Activated naive CD8-positive, alpha-beta T cell treated with anti-CD3 and anti-CD28 coated beads for 36 hours (primary cell): ENCODE measurements around the gene CLMN. TPM values are rescaled to one million over a fixed set of nuclear protein-coding genes. Genes with fewer than 3 reads are reported as not detected.
"Not testable (repeated sequence)": the region's sequence is repeated elsewhere in the genome, so short reads cannot be mapped to it uniquely, and the experiment has no call there.

Experiments used
- DNase-seq: peaks from one replicate; pipeline ENCODE4 v3.0.0; 2021
- H3K27ac Mint-ChIP-seq: one replicate; pipeline ENCODE4 v1.8.0; 2022; ENCODE audit warnings: mild to moderate bottlenecking, moderate library complexity, mixed read lengths
- H3K27me3 Mint-ChIP-seq: one replicate; pipeline ENCODE4 v1.8.0; 2022; ENCODE audit warnings: mild to moderate bottlenecking, mixed read lengths
- H3K36me3 Mint-ChIP-seq: one replicate; pipeline ENCODE4 v1.8.0; 2021; ENCODE audit warnings: mild to moderate bottlenecking, mixed read lengths
- H3K4me1 Mint-ChIP-seq: one replicate; pipeline ENCODE4 v1.8.0; 2021; ENCODE audit warnings: mixed read lengths
- H3K4me3 Mint-ChIP-seq: one replicate; pipeline ENCODE4 v1.8.0; 2022; ENCODE audit warnings: mild to moderate bottlenecking, moderate library complexity, mixed read lengths
- H3K9me3 Mint-ChIP-seq: one replicate; pipeline ENCODE4 v1.8.0; 2022; ENCODE audit warnings: mixed read lengths
- total RNA-seq, 2 experiments: library from RNA; stranded (reverse); gene quantifications; one replicate each; pipeline ENCODE4 v1.2.3, GENCODE V29; 2021

CLMN gene
- total RNA-seq, 2 experiments from 2014 or later, result 0.66 to 0.91 TPM

DNA sequence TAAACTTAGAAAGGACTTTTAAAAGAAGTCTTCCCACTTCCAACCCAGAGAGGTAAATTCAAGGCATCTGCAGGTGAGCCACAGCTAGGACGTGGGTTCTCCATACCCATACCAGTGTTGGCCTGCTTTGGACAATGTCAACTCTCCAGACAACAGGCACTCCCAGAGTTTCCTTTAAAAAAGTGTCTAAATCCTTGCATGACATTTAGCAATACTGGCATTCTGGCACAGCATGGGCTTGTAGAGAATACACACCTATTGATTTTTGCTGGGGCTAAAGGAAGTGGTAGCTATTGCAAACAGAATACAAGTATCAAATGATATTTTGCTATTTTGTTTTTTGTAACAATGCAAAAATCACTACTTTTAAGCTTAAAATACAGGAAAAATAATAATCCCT lies 136.6 kb downstream of the CLMN start:
- H3K4me3 Mint-ChIP-seq, result no peak overlapping the region
- DNase-seq, result no peak
- H3K27ac Mint-ChIP-seq, result no peak overlapping the region
- peaks cover 25% of the 10 kb centered on the region for H3K27me3 Mint-ChIP-seq
- peaks cover 5% of the 10 kb centered on the region for H3K36me3 Mint-ChIP-seq
- no peaks in the 10 kb centered on the region for H3K9me3 Mint-ChIP-seq
- no peaks in the 10 kb centered on the region for H3K4me1 Mint-ChIP-seq

DNA sequence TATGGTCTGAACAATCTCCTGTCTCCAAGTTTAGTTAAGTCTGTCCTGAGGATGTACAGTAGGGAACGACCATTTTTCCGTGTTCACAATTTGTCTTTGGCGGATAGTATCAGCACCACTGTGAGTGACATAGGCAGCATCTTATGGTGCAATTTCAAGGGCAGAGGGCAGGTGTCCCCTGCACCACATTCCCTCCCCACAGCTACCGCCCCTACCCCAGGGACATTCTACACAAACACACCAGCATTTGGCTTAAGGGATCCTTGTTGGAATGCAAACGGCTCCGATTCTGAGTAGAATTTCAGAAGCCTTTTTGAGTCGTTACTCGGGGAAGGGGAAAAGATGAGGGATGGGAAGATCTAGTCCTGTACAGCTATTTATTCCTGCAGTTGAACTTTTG lies 137.3 kb downstream of the CLMN start:
- H3K4me1 Mint-ChIP-seq, result no peaks in the 10 kb centered on the region
- H3K27ac Mint-ChIP-seq, result no peak overlapping the region
- peaks cover 25% of the 10 kb centered on the region for H3K27me3 Mint-ChIP-seq

DNA sequence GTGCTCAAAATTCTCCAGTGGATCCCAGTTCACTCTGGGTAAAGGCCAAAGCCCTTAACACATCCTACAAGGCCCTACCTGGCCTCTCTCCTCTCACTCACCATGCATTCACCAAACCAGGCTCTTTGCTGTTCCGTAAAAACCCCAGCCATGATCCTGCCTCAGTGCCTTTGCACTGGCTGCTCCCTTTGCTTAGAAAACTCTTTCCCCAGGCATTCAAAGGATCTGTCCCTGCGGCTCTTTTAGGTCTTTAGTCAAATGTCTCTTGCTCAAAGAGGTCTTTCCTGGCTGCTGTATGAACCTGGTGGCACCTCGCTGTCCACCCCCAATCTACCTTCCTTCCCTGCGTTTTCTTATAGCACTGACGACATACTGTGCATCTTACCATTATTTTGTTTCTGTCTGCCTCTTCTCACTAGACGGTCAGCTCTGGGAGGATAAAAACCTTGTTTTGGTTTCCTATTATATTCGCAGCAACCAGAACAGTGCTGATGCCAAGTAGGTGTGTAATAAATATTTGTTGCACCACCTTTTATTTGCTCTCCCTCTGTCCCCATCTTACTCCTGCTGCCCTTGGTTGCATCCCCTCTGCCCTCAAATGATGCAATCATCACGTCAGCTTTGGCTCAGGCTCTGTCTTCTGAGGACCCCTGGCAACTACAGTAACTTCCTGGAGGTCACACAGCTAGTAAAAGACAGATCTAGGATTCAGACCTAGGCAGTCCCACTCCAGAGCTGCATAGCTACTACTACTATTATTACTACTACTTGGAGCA lies 138.6 kb downstream of the CLMN start:
- Mint-ChIP-seq H3K9me3 (peaks cover under 1% of the 10 kb centered on the region), H3K4me3 (no peak overlapping the region), H3K27me3 (peaks cover 20% of the 10 kb centered on the region), H3K27ac (no peak overlapping the region), H3K36me3 (peaks cover 5% of the 10 kb centered on the region), H3K4me1 (no peaks in the 10 kb centered on the region)
- no peak for DNase-seq

More for the DNA sequence above, 137.3 kb downstream of the CLMN start:
- Mint-ChIP-seq H3K9me3 (no peaks in the 10 kb centered on the region), H3K4me3 (no peak overlapping the region), H3K36me3 (peaks cover 5% of the 10 kb centered on the region)
- no peak for DNase-seq

DNA sequence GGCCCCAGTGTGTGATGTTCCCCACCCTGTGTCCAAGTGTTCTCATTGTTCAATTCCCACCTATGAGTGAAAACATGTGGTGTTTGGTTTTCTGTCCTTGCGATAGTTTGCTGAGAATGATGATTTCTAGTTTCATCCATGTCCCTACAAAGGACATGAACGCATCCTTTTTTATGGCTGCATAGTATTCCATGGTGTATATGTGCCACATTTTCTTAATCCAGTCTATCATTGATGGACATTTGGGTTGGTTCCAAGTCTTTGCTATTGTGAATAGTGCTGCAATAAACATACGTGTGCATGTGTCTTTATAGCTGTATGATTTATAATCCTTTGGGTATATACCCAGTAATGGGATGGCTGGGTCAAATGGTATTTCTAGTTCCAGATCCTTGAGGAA lies 144.0 kb downstream of the CLMN start:
- H3K9me3 Mint-ChIP-seq, H3K4me1 Mint-ChIP-seq, H3K27ac Mint-ChIP-seq, H3K27me3 Mint-ChIP-seq, DNase-seq, H3K36me3 Mint-ChIP-seq, H3K4me3 Mint-ChIP-seq: not testable (repeated sequence)

DNA sequence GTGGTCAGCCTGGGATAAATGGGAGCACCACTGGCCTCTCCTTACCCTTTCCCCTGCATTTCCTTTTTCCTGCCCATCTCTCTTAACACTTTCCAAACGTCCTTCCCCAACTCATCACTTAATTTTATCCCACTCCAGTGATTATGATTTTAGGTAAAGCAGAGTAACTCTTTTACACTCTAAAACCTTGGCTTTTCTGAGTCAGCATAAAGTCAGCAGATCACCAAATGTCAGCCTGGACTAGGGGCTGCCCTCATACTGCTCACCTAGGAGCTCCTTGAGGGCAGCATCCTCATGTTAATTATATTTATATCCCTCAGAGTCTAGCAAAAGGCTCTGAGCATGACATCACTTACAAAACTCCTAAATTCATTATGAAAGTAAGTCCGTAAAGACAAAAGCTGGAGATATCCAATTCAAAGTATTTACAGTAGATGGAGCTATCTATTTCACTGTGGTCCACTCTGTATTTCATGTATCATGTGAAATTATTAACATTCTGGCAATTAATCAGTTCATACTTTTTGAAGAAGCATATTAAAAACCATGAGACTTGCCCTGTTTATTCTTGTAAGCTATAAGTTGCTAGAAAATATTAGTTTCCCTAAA lies 145.4 kb downstream of the CLMN start:
- peaks cover 2% of the 10 kb centered on the region for H3K4me1 Mint-ChIP-seq
- H3K9me3 Mint-ChIP-seq, result peaks cover 2% of the 10 kb centered on the region
- H3K4me3 Mint-ChIP-seq, result no peak overlapping the region
- H3K27ac Mint-ChIP-seq, result no peak overlapping the region
- no peaks in the 10 kb centered on the region for H3K27me3 Mint-ChIP-seq
- no peak for DNase-seq
- H3K36me3 Mint-ChIP-seq, result no peaks in the 10 kb centered on the region

DNA sequence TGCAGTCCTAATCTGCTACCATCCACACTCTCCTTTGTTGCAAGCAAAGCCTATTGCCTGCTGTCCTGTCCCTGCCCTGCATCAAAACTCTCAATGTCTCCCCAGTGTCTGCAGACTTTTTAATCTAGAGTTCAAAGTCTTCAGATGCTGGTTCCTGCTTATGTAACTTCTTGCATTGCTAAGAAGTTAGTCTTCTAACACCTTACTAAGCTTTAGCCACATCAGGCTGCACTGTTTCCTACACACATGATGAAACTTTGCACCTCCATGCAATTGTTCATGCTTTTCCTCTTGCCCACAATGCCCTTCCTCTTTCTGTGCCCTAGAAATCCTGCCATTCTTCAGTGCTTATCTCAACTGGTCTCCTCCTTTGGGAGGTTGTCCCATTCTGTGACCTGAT lies 146.2 kb downstream of the CLMN start:
- Mint-ChIP-seq H3K4me3 (no peak overlapping the region), H3K27ac (no peak overlapping the region), H3K27me3 (no peaks in the 10 kb centered on the region), H3K4me1 (peaks cover 2% of the 10 kb centered on the region), H3K36me3 (no peaks in the 10 kb centered on the region), H3K9me3 (peaks cover 2% of the 10 kb centered on the region)
- no peak for DNase-seq

DNA sequence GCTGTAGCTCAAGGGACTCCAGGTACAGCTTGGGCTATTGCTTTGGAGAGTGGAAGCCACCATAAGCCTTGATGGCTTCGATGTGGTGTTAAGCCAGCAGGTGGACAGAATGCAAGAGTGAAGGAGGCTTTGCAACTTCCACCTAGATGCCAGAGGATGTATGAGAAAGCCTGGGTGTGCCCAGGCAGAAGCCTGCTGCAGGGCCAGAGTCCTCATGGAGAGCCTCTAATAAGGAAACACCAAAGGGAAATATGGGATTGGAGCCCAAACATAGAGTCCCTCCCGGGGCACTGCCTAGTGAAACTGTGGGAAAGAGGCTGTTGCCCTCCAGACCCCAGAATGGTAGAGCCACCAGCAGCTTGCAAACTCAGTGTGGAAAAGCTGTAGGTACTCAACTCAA lies 152.5 kb downstream of the CLMN start:
- no peak for DNase-seq
- H3K36me3 Mint-ChIP-seq, result peaks cover 19% of the 10 kb centered on the region
- H3K4me3 Mint-ChIP-seq, result no peak overlapping the region
- H3K4me1 Mint-ChIP-seq, result no peaks in the 10 kb centered on the region
- H3K27me3 Mint-ChIP-seq, result no peaks in the 10 kb centered on the region
- H3K9me3 Mint-ChIP-seq, result peaks cover 13% of the 10 kb centered on the region
- no peak overlapping the region for H3K27ac Mint-ChIP-seq

DNA sequence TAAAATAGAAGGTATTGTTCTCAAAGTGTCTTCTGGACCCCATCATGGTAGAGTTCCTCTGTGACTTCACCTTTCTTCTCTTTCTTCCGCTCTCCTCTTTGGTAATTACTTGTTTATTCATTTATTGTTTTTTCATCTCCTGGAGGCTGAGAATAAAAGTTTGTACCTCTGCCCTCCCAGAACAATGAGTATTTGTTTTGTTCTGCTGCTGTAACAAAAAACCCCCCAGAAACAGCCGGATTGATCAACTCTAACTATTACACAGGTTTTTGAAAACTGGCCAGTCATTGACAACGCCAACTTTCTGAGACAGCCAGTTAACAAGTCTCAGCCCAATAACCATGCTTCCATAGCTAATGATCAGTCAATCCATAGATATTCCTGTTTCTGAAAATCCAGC lies 154.2 kb downstream of the CLMN start:
- H3K27me3 Mint-ChIP-seq, result no peaks in the 10 kb centered on the region
- H3K36me3 Mint-ChIP-seq, result peaks cover 19% of the 10 kb centered on the region
- no peaks in the 10 kb centered on the region for H3K4me1 Mint-ChIP-seq
- DNase-seq, result no peak
- peaks cover 13% of the 10 kb centered on the region for H3K9me3 Mint-ChIP-seq
- no peak overlapping the region for H3K27ac Mint-ChIP-seq
- H3K4me3 Mint-ChIP-seq, result no peak overlapping the region

DNA sequence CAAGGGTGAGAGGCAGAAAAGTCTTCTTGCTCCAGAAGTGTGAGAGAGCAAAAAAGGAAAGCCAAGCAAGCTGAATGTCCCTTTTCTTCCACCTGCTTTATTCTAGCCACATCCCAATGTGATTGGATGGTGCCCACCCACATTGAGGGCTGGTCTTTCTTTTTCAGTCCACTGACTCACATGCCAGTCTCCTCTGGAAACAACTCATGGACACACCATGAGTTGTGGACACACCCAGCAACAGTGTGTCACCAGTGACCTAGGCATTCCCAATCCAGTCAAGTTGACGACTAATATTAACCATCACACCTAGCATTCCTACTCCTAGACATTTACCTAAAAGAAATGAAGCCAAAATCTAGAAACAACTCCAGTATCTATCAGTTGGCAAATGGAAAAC lies 155.2 kb downstream of the CLMN start:
- H3K27ac Mint-ChIP-seq, result no peak overlapping the region
- no peak overlapping the region for H3K4me3 Mint-ChIP-seq
- peaks cover 13% of the 10 kb centered on the region for H3K9me3 Mint-ChIP-seq
- H3K4me1 Mint-ChIP-seq, result no peaks in the 10 kb centered on the region
- peaks cover 19% of the 10 kb centered on the region for H3K36me3 Mint-ChIP-seq
- H3K27me3 Mint-ChIP-seq, result no peaks in the 10 kb centered on the region
- no peak for DNase-seq

DNA sequence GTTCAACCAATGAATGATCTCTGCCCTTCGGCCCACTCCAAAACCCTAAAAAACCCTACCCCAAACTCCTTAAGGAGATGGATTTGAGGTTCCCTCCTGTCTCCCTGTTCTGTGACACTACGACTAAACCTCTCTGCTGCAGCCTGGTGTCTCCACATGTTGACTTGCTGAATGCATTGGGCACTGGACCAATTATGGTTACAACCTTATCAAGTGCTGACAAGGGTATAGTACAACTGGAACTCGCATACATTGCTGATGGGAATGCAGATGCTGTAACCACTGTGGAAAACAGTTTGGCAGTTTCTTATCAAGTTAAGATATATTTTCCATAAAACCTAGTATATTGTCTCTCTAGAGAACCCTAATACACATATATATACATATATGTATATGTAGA lies 156.0 kb downstream of the CLMN start:
- DNase-seq, result no peak
- Mint-ChIP-seq H3K9me3 (peaks cover 13% of the 10 kb centered on the region), H3K27me3 (no peaks in the 10 kb centered on the region), H3K27ac (no peak overlapping the region), H3K4me1 (no peaks in the 10 kb centered on the region), H3K36me3 (peaks cover 19% of the 10 kb centered on the region), H3K4me3 (no peak overlapping the region)

DNA sequence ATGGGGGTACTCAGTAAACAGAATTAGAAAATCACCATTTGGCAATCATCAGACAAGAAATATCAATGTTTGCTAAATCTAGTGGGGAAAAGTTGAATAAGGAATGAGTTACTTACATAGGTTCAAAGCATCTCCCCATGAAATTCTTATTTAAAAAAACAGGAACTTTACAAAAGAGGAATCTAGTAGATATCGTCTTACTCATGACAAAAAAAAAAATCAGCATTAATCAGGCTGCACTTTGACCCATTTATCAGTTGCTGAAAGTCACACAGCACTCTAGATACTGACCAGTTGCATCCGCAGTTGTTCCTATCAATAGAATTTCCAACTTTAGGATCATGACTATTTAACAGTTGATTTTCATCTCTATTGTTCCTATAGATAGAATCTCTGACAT lies 156.6 kb downstream of the CLMN start:
- Mint-ChIP-seq H3K9me3 (peaks cover 13% of the 10 kb centered on the region), H3K36me3 (peaks cover 18% of the 10 kb centered on the region), H3K4me1 (peaks cover 1% of the 10 kb centered on the region), H3K4me3 (no peak overlapping the region), H3K27ac (no peak overlapping the region), H3K27me3 (no peaks in the 10 kb centered on the region)
- DNase-seq, result no peak

DNA sequence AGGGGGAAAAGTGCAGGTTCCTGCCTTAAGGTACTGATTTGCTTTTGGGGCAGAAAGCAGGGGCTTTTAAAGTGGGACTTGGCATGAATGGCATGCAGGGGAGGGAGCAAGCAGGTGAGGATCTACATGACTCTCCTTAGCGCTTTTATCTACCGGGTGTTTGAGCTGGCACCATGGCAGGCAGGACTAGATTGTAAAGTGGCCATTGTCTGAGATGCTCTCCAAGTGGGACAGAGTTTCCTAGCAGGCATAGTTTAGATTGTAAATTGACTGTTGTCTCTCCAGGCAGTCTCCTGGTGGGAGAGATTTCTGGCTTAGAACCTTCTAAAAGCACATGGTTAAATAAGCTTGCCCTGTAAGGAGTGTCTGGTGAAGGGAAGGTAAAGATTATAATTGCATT lies 157.1 kb downstream of the CLMN start:
- H3K9me3 Mint-ChIP-seq, result peaks cover 10% of the 10 kb centered on the region
- no peak overlapping the region for H3K4me3 Mint-ChIP-seq
- peaks cover 14% of the 10 kb centered on the region for H3K36me3 Mint-ChIP-seq
- DNase-seq, result no peak
- no peaks in the 10 kb centered on the region for H3K27me3 Mint-ChIP-seq
- H3K4me1 Mint-ChIP-seq, result peaks cover 4% of the 10 kb centered on the region
- no peak overlapping the region for H3K27ac Mint-ChIP-seq

DNA sequence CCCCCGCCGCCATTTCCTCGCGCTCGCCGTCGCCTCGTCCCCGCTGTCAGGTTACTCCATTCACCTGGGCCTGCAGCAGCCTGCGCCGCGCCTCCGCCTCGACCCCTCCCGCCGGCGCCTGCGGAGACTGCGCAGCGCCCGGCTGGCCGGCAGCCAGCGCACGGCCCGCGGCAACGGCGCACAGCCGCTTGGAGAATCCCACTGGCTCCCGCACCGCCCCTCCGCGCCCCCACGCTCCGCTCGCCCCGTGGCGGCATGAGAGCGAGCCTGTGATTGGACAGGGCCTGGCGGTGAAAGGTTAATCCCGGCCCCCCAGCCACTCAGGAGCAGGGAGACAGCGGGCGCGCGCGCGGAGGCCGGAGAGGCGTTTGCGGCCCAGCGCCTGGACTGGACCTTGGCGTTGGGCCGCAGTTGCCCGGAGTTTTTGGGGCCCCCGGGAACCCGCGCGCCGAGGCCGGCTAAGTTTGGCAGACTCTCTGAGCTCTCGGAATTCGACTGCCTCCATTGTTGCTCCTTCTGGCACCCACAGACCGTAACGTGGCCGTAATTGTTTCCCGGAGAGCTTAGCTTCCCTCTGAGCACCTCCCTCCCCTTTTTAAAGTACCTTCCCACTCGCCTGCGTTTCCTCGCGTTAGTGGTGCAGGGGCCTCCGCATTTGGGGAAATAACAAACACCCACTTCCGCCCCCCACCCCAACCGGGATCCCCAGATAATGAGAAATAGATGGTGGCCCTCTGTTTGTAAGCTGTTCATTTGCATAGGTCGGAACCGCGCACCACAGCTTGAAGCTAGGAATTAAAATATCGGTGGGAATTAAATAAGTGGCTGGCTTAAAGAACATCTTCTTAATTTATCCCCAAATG lies 162.2 kb downstream of the CLMN start, which contains the start of gene DICER1:
Gene DICER1, minus strand, starts transcription at position 203 of the 863 bp plus-strand sequence. CDS start 24,071 bp downstream, outside the sequence.
- Mint-ChIP-seq H3K36me3 (peaks cover 19% of the 10 kb centered on the region), H3K4me1 (peaks cover 30% of the 10 kb centered on the region), H3K27me3 (no peaks in the 10 kb centered on the region), H3K4me3 (peak within 1 kb of the TSS; percentile 94), H3K9me3 (no peaks in the 10 kb centered on the region), H3K27ac (peak within 1 kb of the TSS; percentile 98)
- DNase-seq, result peak; percentile 94

DNA sequence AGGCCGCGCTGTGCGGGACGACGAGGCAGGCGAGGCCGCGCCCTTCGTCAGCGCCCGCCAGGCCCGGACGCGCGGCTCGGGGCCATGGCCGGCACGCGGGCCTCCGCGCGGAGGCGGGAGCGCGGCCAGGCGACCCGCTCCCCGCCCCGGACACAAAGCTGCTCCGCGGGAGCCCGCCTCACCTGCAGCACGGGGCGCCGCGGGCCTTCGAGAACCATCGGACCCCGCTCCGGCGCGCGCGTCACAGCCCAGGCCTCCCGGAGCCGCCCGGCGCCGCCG lies 162.7 kb downstream of the CLMN start:
- Mint-ChIP-seq H3K27ac (no peak overlapping the region), H3K4me3 (peak overlapping the region; percentile 94), H3K9me3 (no peaks in the 10 kb centered on the region), H3K36me3 (peaks cover 20% of the 10 kb centered on the region), H3K4me1 (peaks cover 36% of the 10 kb centered on the region), H3K27me3 (no peaks in the 10 kb centered on the region)
- no peak for DNase-seq
